Osteoblast (primary cell): ENCODE results near the gene APOM. TPM values are rescaled to one million over a fixed set of nuclear protein-coding genes. Genes with fewer than 3 reads are reported as not detected.

Experiments used
- DNase-seq: peaks from one replicate; pipeline ENCODE4 v3.0.0; 2011; ENCODE audit warnings: low spot score, mixed read lengths; ENCODE audit not compliant: insufficient read length; ENCODE audit errors: missing footprints
- H2AFZ ChIP-seq: 2 replicates; pipeline ENCODE4 v1.6.0; 2011; ENCODE audit warnings: mild to moderate bottlenecking, low read length
- H3K27ac ChIP-seq: 2 replicates; pipeline ENCODE4 v1.5.1; 2011; ENCODE audit warnings: mild to moderate bottlenecking, low read depth, low read length, moderate library complexity
- H3K27me3 ChIP-seq: 2 replicates; pipeline ENCODE4 v1.6.0; 2012; ENCODE audit warnings: mild to moderate bottlenecking, control low read depth, inconsistent platforms, low read length, moderate library complexity; ENCODE audit not compliant: insufficient read depth
- H3K36me3 ChIP-seq: 2 replicates; pipeline ENCODE4 v1.5.1; 2011; ENCODE audit warnings: mild to moderate bottlenecking, low read length, control low read depth, moderate library complexity; ENCODE audit not compliant: insufficient read depth
- H3K4me1 ChIP-seq: 2 replicates; pipeline ENCODE4 v1.5.1; 2011; ENCODE audit warnings: mild to moderate bottlenecking, low read length, control low read depth, moderate library complexity; ENCODE audit not compliant: insufficient read depth
- H3K4me2 ChIP-seq: 2 replicates; pipeline ENCODE4 v1.6.0; 2011; ENCODE audit warnings: mild to moderate bottlenecking, low read length; ENCODE audit not compliant: insufficient read depth
- H3K4me3 ChIP-seq: fragments of 200-600 bp; sonication (generic); 3 replicates; pipeline ENCODE4 v1.5.1; 2012; ENCODE audit warnings: mild to moderate bottlenecking, low read length, inconsistent platforms; ENCODE audit not compliant: insufficient read depth
- H3K79me2 ChIP-seq: 2 replicates; pipeline ENCODE4 v1.6.0; 2012; ENCODE audit warnings: mild to moderate bottlenecking, low read length, control low read depth, inconsistent platforms; ENCODE audit not compliant: insufficient read depth
- H3K9me3 ChIP-seq: 2 replicates; pipeline ENCODE4 v1.5.1; 2011; ENCODE audit warnings: low read depth, low read length, control low read depth
- H4K20me1 ChIP-seq: 2 replicates; pipeline ENCODE4 v1.6.0; 2012; ENCODE audit warnings: mild to moderate bottlenecking, low read length, control low read depth; ENCODE audit not compliant: insufficient read depth
- total RNA-seq: library from RNA; depleted of rRNA; stranded (reverse); fragments of >200 nt; gene quantifications from 2 replicates; pipeline ENCODE4 v1.2.3, GENCODE V29; 2012
- TF ChIP-seq, protein P1 (sequence below): IDR thresholded peaks from 2 replicates; pipeline ENCODE4 v1.5.1; 2011; ENCODE audit warnings: mild to moderate bottlenecking, low read depth, low read length, moderate library complexity; ENCODE audit errors: extremely low read depth

The APOM gene
- total RNA-seq, 1 donor, result 1.1 TPM

DNA sequence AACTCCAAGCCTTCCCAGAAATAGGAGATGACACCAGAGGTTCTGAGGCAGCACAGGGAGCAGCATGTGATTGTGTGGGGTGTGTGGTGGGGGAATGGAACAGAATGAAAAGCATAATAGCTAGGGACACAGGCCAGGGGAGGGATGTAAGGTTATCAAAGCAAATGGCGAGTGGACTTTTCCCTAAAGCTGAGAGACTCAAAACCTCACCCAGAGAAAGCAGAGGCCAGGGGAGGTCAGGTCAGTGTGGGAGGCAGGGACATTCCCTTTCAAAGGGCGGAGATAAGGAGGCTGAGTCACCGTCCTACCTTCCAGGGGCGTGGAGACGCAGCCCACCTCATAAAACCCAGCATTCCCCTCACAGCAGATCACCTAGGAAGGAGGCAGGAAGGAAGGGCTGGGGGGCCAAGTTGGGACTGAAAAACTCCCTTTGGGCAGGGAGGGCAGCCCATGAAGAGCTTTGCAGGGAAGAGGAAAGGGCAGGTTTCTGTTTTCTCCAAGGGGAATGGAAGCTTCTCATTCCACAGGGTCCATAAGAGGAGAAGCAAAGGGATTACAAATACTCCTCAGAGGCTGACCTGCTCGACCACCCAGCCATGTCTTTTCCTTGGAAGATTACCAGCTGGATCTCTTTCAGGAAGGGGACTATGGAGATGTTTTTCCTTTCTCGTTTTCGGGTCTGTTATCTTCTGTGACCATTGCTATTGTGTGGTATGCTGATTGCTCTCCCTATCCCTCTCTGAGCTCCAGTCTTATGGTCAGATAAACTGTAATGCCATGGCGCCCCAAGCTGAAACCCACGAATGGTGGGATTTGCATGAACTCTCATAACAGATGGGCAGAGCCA, 34.8 kb downstream of the APOM start:
- Histone ChIP-seq H3K79me2 (no peaks in the 10 kb centered on the region), H3K36me3 (peaks cover 78% of the 10 kb centered on the region)

DNA sequence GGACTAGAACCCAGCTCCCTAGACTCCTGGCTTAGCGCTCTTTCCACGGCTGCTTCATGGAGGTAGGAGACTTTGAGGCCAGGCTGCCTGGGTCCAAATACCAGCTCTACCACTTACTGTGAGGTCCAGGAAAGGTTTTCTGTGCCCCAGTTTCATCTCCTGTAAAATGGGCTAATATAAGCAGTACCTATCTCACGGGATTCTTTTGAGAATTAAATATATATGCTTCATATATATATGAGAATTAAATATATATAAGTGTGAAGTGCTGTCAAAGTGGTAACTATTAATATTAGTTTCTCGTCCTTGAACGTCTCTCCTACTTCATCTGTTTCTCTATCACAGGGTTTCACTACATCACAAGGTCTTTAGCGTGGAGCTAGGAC, 35.4 kb downstream of the APOM start:
- H3K36me3 ChIP-seq, result peaks cover 76% of the 10 kb centered on the region
- no peak overlapping the region for H3K4me2 ChIP-seq
- no peak overlapping the region for H2AFZ ChIP-seq
- H3K4me1 ChIP-seq, result no peaks in the 10 kb centered on the region
- no peaks in the 10 kb centered on the region for H3K79me2 ChIP-seq
- no peak overlapping the region for H3K27ac ChIP-seq
- no peak for DNase-seq
- no peaks in the 10 kb centered on the region for H3K27me3 ChIP-seq
- H4K20me1 ChIP-seq, result peaks cover 5% of the 10 kb centered on the region
- TF ChIP-seq, protein P1, sequence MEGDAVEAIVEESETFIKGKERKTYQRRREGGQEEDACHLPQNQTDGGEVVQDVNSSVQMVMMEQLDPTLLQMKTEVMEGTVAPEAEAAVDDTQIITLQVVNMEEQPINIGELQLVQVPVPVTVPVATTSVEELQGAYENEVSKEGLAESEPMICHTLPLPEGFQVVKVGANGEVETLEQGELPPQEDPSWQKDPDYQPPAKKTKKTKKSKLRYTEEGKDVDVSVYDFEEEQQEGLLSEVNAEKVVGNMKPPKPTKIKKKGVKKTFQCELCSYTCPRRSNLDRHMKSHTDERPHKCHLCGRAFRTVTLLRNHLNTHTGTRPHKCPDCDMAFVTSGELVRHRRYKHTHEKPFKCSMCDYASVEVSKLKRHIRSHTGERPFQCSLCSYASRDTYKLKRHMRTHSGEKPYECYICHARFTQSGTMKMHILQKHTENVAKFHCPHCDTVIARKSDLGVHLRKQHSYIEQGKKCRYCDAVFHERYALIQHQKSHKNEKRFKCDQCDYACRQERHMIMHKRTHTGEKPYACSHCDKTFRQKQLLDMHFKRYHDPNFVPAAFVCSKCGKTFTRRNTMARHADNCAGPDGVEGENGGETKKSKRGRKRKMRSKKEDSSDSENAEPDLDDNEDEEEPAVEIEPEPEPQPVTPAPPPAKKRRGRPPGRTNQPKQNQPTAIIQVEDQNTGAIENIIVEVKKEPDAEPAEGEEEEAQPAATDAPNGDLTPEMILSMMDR, result no peak
- H3K9me3 ChIP-seq, result no peaks in the 10 kb centered on the region
- no peak overlapping the region for H3K4me3 ChIP-seq

More for the DNA sequence above, 34.8 kb downstream of the APOM start:
- Histone ChIP-seq H3K4me3 (no peak overlapping the region), H3K27me3 (no peaks in the 10 kb centered on the region), H2AFZ (no peak overlapping the region), H3K9me3 (no peaks in the 10 kb centered on the region), H3K27ac (no peak overlapping the region), H4K20me1 (peaks cover 5% of the 10 kb centered on the region), H3K4me1 (no peaks in the 10 kb centered on the region), H3K4me2 (no peak overlapping the region)
- DNase-seq, result no peak
- TF ChIP-seq, protein P1, result no peak

DNA sequence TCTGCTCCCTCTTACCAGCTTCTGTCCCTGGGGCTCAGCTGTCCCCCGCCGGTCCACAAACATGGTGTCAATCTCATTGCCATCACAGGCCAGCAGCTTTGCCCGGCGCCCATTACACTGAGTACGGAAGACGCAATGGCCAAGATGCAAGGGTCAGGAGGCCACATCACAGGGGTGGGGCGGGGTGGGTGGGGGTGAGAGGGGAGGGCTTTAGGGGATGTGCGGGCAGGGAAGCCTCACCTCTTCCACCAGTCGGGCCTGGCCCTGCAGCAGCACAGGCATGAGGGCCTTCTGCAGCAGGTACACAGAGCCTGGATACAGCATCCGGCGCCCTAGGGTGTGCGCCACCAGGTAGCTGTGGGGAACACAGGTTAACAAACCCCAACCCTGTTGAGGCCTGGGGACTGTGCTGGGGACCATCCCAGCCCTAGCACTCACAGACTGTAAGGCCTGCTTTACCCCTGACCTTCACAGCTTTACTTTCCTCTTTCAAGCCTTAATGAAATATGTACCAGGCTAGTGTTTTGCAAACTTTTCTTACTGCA, 35.9 kb downstream of the APOM start:
- TF ChIP-seq, protein P1, result no peak
- Histone ChIP-seq H3K27me3 (no peaks in the 10 kb centered on the region), H4K20me1 (peaks cover 5% of the 10 kb centered on the region), H3K4me2 (no peak overlapping the region), H3K4me3 (no peak overlapping the region), H3K27ac (no peak overlapping the region), H3K36me3 (peaks cover 74% of the 10 kb centered on the region), H3K9me3 (no peaks in the 10 kb centered on the region), H2AFZ (no peak overlapping the region), H3K4me1 (no peaks in the 10 kb centered on the region), H3K79me2 (no peaks in the 10 kb centered on the region)
- DNase-seq, result no peak

DNA sequence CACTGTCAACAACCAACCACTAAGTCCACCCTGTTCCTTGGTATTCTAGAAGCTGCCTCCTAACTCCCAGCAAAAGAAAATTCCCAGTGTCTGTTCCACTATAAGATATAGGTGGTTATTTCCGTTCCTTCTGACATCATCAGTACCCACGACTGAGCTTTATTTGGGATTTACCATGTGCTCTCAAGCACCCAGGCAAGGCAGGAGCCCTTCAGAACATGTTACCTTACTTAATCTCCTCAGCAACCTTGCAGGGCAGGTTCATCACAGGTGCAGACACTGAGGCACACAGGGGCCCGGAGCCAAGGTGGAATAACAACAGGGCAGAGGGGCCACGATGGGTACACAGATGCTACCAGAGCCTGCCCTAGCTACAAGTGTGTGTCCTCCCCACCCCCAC, 36.7 kb downstream of the APOM start:
- no peaks in the 10 kb centered on the region for H3K79me2 ChIP-seq
- DNase-seq, result no peak
- no peaks in the 10 kb centered on the region for H3K4me1 ChIP-seq
- H3K27me3 ChIP-seq, result no peaks in the 10 kb centered on the region
- no peaks in the 10 kb centered on the region for H3K9me3 ChIP-seq
- peaks cover 73% of the 10 kb centered on the region for H3K36me3 ChIP-seq
- H3K4me3 ChIP-seq, result no peak overlapping the region
- TF ChIP-seq, protein P1, result no peak
- peaks cover 6% of the 10 kb centered on the region for H4K20me1 ChIP-seq
- no peak overlapping the region for H3K4me2 ChIP-seq
- no peak overlapping the region for H3K27ac ChIP-seq
- H2AFZ ChIP-seq, result no peak overlapping the region
